Raji (cell line): Measurements from ENCODE around the gene CHKB.
A peak's percentile ranks its signal among the peaks of the same experiment; 100 is the strongest.

Experiments used
- POLR2A ChIP-seq: IDR thresholded peaks from 2 replicates; pipeline ENCODE4 v1.6.1; 2011; ENCODE audit warnings: low read depth, low read length, control low read depth; ENCODE audit not compliant: insufficient read depth

CHKB gene

GRCh38 chr22:50621356-50621880 is 38.8 kb upstream of the CHKB start:
- TF ChIP-seq POLR2A = peak; percentile 65

GRCh38 chr22:50620593-50621355 is 38.1 kb upstream of the CHKB start:
- peak; percentile 76 for TF ChIP-seq POLR2A

- TF ChIP-seq POLR2A = no peak
These were observed 30.8 kb upstream of the CHKB start for GRCh38 chr22:50613291-50613981.

GRCh38 chr22:50612528-50613221 is 30.0 kb upstream of the CHKB start:
- TF ChIP-seq POLR2A = no peak

- TF ChIP-seq POLR2A = no peak
These were observed 29.5 kb upstream of the CHKB start for GRCh38 chr22:50612168-50612527.

- no peak for TF ChIP-seq POLR2A
These were observed 28.9 kb upstream of the CHKB start for GRCh38 chr22:50611341-50612060.

GRCh38 chr22:50610581-50610980 is 27.9 kb upstream of the CHKB start:
- no peak for TF ChIP-seq POLR2A

GRCh38 chr22:50610041-50610451 is 27.4 kb upstream of the CHKB start:
- no peak for TF ChIP-seq POLR2A

- TF ChIP-seq POLR2A = no peak
These were observed 26.9 kb upstream of the CHKB start for GRCh38 chr22:50609599-50609998.

GRCh38 chr22:50608996-50609395 is 26.3 kb upstream of the CHKB start:
- no peak for TF ChIP-seq POLR2A

GRCh38 chr22:50607659-50608020 is 25.0 kb upstream of the CHKB start:
- no peak for TF ChIP-seq POLR2A

GRCh38 chr22:50606946-50607658 is 24.5 kb upstream of the CHKB start:
- no peak for TF ChIP-seq POLR2A

GRCh38 chr22:50606165-50606945 is 23.7 kb upstream of the CHKB start:
- no peak for TF ChIP-seq POLR2A

GRCh38 chr22:50605613-50606074 is 23.0 kb upstream of the CHKB start:
- no peak for TF ChIP-seq POLR2A
